Panc1 (cell line): ENCODE data around the gene SERPINA4. TPM values are rescaled to one million over a fixed set of nuclear protein-coding genes. Genes with fewer than 3 reads are reported as not detected.

Experiments used
- ATAC-seq: fragments of 200-7000 bp; cut with Tn5 transposase; 2 replicates; pipeline ENCODE4 v1.9.1; 2020; ENCODE audit warnings: mild to moderate bottlenecking, moderate library complexity
- BruUV-seq: library from RNA; stranded (reverse); fragments of 400-500 nt; replicated peaks from 2 replicates; lab custom pipeline; 2021; lab: Mats Ljungman, UMichigan
- CTCF ChIA-PET: fragments of 300-600 bp; sonication (Branson Sonifier 250); formaldehyde crosslinking; loops from one replicate; lab custom pipeline; 2022; ENCODE audit warnings: antibody characterized with exemption; lab: Charles Lee
- POLR2A ChIA-PET: fragments of 300-600 bp; sonication (Branson Sonifier 250); formaldehyde crosslinking; loops from one replicate; lab custom pipeline; 2022; ENCODE audit warnings: antibody characterized with exemption; lab: Charles Lee
- DNase-seq: peaks from one replicate; pipeline ENCODE4 v3.0.0-alpha.2; 2010; ENCODE audit warnings: low read depth, low spot score
- H3K27ac ChIP-seq: 2 replicates; pipeline ENCODE4 v1.5.1; 2011; ENCODE audit warnings: mild to moderate bottlenecking, low read length, inconsistent platforms
- H3K27me3 ChIP-seq: fragments of 200-500 bp; sonication (Bioruptor generic); 2 replicates; pipeline ENCODE4 v1.6.0; 2014; ENCODE audit warnings: low read length, inconsistent platforms; ENCODE audit not compliant: control insufficient read depth, insufficient read depth
- H3K36me3 ChIP-seq: fragments of 200-500 bp; sonication (Bioruptor generic); 2 replicates; pipeline ENCODE4 v1.5.1; 2014; ENCODE audit warnings: inconsistent platforms, mild to moderate bottlenecking, low read length, moderate library complexity; ENCODE audit not compliant: control insufficient read depth, insufficient read depth
- H3K4me1 ChIP-seq: 2 replicates; pipeline ENCODE4 v1.5.1; 2011; ENCODE audit warnings: inconsistent platforms, mild to moderate bottlenecking, low read length, moderate library complexity; ENCODE audit not compliant: control insufficient read depth, insufficient read depth
- H3K4me3 ChIP-seq, 2 experiments: 2 replicates each; pipeline ENCODE4 v1.5.1; 2011 to 2012; ENCODE audit warnings: low read depth in 2 of 2, low read length in 2 of 2, mild to moderate bottlenecking in 2 of 2, inconsistent platforms in 1 of 2, moderate library complexity in 1 of 2
- H3K9me3 ChIP-seq: fragments of 200-500 bp; sonication (Bioruptor generic); 2 replicates; pipeline ENCODE4 v1.5.1; 2014; ENCODE audit warnings: low read depth, mild to moderate bottlenecking, inconsistent platforms, low read length, moderate library complexity; ENCODE audit not compliant: control insufficient read depth, insufficient read depth
- POLR2AphosphoS5 ChIP-seq: IDR thresholded peaks from 2 replicates; pipeline ENCODE4 v1.6.1; 2012; ENCODE audit warnings: mild to moderate bottlenecking, low read depth, low read length, moderate library complexity
- SIN3A ChIP-seq: IDR thresholded peaks from 2 replicates; pipeline ENCODE4 v1.6.1; 2012; ENCODE audit warnings: low read depth, mild to moderate bottlenecking, low read length, moderate library complexity, borderline replicate concordance; ENCODE audit not compliant: insufficient read depth
- TCF7L2 ChIP-seq: IDR thresholded peaks from 2 replicates; pipeline ENCODE4 v1.6.1; 2011; ENCODE audit warnings: mild to moderate bottlenecking, low read depth, low read length, inconsistent platforms
- in situ Hi-C: cut with HindIII; loops from 2 replicates; pipeline ENCODE4 v1.10.0; 2016; ENCODE audit warnings: low sequenced_read_pairs, low pct_unique_long_range_greater_than_20kb
- intact Hi-C: fragments of 100-400 bp; cut with micrococcal nuclease; formaldehyde crosslinking; loops from one replicate; pipeline ENCODE4 v1.10.0; 2022; ENCODE audit not compliant: unreplicated experiment
- total RNA-seq: library from RNA; stranded (reverse); gene quantifications from one replicate; pipeline ENCODE4 v1.2.1, GENCODE V29; 2021; ENCODE audit not compliant: unreplicated experiment
- TF ChIP-seq, protein P1 (sequence below): fragments of 450-650 bp; IDR thresholded peaks from 2 replicates; pipeline ENCODE4 v1.5.1; 2017; ENCODE audit warnings: mild to moderate bottlenecking
- TF ChIP-seq, protein P2 (sequence below), 2 experiments: IDR thresholded peaks; 2 replicates each; pipeline ENCODE4 v1.6.1; 2011 to 2012; ENCODE audit warnings: low read depth in 2 of 2, control low read depth in 1 of 2, low read length in 1 of 2, mild to moderate bottlenecking in 1 of 2, moderate library complexity in 1 of 2; ENCODE audit not compliant: insufficient read depth in 1 of 2

The SERPINA4 gene
- total RNA-seq, 1 experiment from 2014 or later: 0.10 TPM

DNA sequence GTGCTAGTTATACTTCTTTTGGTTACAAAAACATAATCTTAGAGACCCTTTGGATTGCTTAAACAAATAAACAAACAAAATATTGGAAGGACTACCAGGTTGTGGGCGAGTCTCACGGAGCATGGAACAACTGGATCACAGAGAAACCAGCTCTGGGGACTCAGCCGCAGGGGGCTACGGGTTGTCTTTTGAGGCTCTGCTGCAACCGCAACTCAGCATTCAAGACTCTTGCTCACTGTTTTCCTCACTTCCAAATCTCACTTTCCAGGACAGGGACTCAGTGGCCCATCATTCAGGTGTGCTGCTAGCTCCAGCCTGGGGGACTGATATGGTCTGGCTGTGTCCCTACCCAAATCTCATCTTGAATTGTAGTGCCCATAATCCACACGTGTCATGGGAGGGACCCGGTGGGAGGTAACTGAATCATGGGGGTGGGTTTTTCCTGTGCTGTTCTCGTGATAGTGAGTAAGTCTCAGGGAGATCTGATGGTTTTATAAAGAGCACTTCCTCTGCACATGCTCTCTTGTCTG, 14.0 kb upstream of the SERPINA4 start:
- intact Hi-C loops (loop anchor here (5.0 kb wide), 1 partner anchor 115 kb away; no protein-coding TSS in a partner anchor), in situ Hi-C loops (no loop called here)
- H3K4me3 ChIP-seq: no peak overlapping the region
- ChIA-PET POLR2A (no interaction called here), CTCF (no interaction called here)
- H3K9me3 ChIP-seq: no peaks in the 10 kb centered on the region
- no peaks in the 10 kb centered on the region for H3K36me3 ChIP-seq
- no peak for DNase-seq
- BruUV-seq: no TSS peak
- no peaks in the 10 kb centered on the region for H3K27me3 ChIP-seq
- H3K27ac ChIP-seq: no peak overlapping the region
- no peak for ATAC-seq
- TF ChIP-seq TCF7L2 (no peak), POLR2AphosphoS5 (no peak), SIN3A (no peak)
- TF ChIP-seq, protein P1, sequence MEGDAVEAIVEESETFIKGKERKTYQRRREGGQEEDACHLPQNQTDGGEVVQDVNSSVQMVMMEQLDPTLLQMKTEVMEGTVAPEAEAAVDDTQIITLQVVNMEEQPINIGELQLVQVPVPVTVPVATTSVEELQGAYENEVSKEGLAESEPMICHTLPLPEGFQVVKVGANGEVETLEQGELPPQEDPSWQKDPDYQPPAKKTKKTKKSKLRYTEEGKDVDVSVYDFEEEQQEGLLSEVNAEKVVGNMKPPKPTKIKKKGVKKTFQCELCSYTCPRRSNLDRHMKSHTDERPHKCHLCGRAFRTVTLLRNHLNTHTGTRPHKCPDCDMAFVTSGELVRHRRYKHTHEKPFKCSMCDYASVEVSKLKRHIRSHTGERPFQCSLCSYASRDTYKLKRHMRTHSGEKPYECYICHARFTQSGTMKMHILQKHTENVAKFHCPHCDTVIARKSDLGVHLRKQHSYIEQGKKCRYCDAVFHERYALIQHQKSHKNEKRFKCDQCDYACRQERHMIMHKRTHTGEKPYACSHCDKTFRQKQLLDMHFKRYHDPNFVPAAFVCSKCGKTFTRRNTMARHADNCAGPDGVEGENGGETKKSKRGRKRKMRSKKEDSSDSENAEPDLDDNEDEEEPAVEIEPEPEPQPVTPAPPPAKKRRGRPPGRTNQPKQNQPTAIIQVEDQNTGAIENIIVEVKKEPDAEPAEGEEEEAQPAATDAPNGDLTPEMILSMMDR: no peak
- TF ChIP-seq, protein P2, sequence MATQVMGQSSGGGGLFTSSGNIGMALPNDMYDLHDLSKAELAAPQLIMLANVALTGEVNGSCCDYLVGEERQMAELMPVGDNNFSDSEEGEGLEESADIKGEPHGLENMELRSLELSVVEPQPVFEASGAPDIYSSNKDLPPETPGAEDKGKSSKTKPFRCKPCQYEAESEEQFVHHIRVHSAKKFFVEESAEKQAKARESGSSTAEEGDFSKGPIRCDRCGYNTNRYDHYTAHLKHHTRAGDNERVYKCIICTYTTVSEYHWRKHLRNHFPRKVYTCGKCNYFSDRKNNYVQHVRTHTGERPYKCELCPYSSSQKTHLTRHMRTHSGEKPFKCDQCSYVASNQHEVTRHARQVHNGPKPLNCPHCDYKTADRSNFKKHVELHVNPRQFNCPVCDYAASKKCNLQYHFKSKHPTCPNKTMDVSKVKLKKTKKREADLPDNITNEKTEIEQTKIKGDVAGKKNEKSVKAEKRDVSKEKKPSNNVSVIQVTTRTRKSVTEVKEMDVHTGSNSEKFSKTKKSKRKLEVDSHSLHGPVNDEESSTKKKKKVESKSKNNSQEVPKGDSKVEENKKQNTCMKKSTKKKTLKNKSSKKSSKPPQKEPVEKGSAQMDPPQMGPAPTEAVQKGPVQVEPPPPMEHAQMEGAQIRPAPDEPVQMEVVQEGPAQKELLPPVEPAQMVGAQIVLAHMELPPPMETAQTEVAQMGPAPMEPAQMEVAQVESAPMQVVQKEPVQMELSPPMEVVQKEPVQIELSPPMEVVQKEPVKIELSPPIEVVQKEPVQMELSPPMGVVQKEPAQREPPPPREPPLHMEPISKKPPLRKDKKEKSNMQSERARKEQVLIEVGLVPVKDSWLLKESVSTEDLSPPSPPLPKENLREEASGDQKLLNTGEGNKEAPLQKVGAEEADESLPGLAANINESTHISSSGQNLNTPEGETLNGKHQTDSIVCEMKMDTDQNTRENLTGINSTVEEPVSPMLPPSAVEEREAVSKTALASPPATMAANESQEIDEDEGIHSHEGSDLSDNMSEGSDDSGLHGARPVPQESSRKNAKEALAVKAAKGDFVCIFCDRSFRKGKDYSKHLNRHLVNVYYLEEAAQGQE (IDR thresholded peaks at IDR 0.05; ENCODE audit: insufficient read depth in 1 of 2, low read depth in 2 of 2, low read length in 1 of 2): no peak
- no peaks in the 10 kb centered on the region for H3K4me1 ChIP-seq

DNA sequence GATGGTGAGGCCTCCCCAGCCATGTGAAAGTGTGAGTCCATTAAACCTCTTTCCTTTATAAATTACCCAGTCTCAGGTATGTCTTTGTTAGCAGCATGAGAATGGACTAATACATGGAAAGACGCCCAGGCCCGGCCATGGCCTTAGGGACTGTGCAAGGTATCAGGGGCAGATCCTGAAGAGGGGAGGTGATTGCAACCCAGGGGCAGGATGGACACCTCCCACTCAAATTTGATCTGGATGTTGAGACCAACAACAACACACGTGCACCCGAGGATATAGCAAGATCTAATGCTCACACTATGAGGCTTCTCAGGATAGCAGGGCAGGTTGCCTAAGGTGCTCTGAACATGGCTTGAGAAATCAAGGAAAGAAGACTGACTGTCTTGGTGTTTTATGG, 13.5 kb upstream of the SERPINA4 start:
- CTCF ChIA-PET: no interaction called here
- POLR2A ChIA-PET: no interaction called here
- DNase-seq: no peak
- H3K36me3 ChIP-seq: no peaks in the 10 kb centered on the region
- H3K9me3 ChIP-seq: no peaks in the 10 kb centered on the region
- no peak for ATAC-seq
- no peak overlapping the region for H3K27ac ChIP-seq
- H3K27me3 ChIP-seq: no peaks in the 10 kb centered on the region
- no peak for TF ChIP-seq TCF7L2
- no peak for TF ChIP-seq SIN3A
- TF ChIP-seq, protein P1: no peak
- TF ChIP-seq POLR2AphosphoS5: no peak
- TF ChIP-seq, protein P2 (IDR thresholded peaks at IDR 0.05; ENCODE audit: insufficient read depth in 1 of 2, low read depth in 2 of 2, low read length in 1 of 2): no peak
- in situ Hi-C loops (no loop called here), intact Hi-C loops (loop anchor here (5.0 kb wide), 1 partner anchor 115 kb away; no protein-coding TSS in a partner anchor)
- H3K4me3 ChIP-seq: no peak overlapping the region
- BruUV-seq: no TSS peak
- H3K4me1 ChIP-seq: no peaks in the 10 kb centered on the region
